GM18517 (cell line): ENCODE data around the gene ACER1.
"Not testable (repeated sequence)": the region's sequence is repeated elsewhere in the genome, so short reads cannot be mapped to it uniquely, and the experiment has no call there.

Experiments used
- ATAC-seq: cut with Tn5 transposase; IDR thresholded peaks from one replicate; pipeline ENCODE4 v1.9.1; 2021; ENCODE audit warnings: mild to moderate bottlenecking, moderate library complexity; ENCODE audit not compliant: unreplicated experiment

ACER1 gene

GRCh38 chr19:6333439-6333838, at the start of gene ACER1:
Gene ACER1 (minus strand): TSS chr19:6333612. CDS start chr19:6333551, 61 bp downstream.
- no peak for ATAC-seq

- ATAC-seq = no peak
These were observed 49.8 kb upstream of the ACER1 start for GRCh38 chr19:6383188-6383587.

GRCh38 chr19:6381030-6381750, 47.8 kb upstream of the ACER1 start:
- ATAC-seq = no peak

- no peak for ATAC-seq
These were observed 46.3 kb upstream of the ACER1 start for GRCh38 chr19:6379744-6380143.

GRCh38 chr19:6378486-6378885, 45.1 kb upstream of the ACER1 start:
- ATAC-seq = no peak

- ATAC-seq = no peak
These were observed 44.6 kb upstream of the ACER1 start for GRCh38 chr19:6378041-6378440.

- ATAC-seq = no peak
These were observed 43.2 kb upstream of the ACER1 start for GRCh38 chr19:6376512-6377190.

GRCh38 chr19:6375411-6376010, 42.1 kb upstream of the ACER1 start, which contains the start of gene PSPN:
Gene PSPN (minus strand): TSS chr19:6375933. CDS start chr19:6375849, 84 bp downstream.
- no peak for ATAC-seq

GRCh38 chr19:6374711-6375410, 41.4 kb upstream of the ACER1 start:
- ATAC-seq = no peak

- no peak for ATAC-seq
These were observed 40.8 kb upstream of the ACER1 start for GRCh38 chr19:6374161-6374709.

GRCh38 chr19:6373813-6374108, 40.3 kb upstream of the ACER1 start:
- no peak for ATAC-seq

GRCh38 chr19:6373096-6373812, 39.8 kb upstream of the ACER1 start:
- no peak for ATAC-seq

- ATAC-seq = peak; percentile 84
These were observed 39.2 kb upstream of the ACER1 start, which contains the start of gene ALKBH7 for GRCh38 chr19:6372594-6373095. Gene ALKBH7 (plus strand): TSS chr19:6372794. CDS start chr19:6372821, 27 bp downstream.

- no peak for ATAC-seq
These were observed 30.9 kb upstream of the ACER1 start for GRCh38 chr19:6364353-6364752.

GRCh38 chr19:6362351-6362801, 29.0 kb upstream of the ACER1 start:
- ATAC-seq = no peak

GRCh38 chr19:6362027-6362350, 28.6 kb upstream of the ACER1 start:
- no peak for ATAC-seq

GRCh38 chr19:6360857-6361216, 27.4 kb upstream of the ACER1 start:
- ATAC-seq = not testable (repeated sequence)

- ATAC-seq = not testable (repeated sequence)
These were observed 27.0 kb upstream of the ACER1 start for GRCh38 chr19:6360445-6360844.

GRCh38 chr19:6359568-6360341, 26.3 kb upstream of the ACER1 start:
- ATAC-seq = no peak

GRCh38 chr19:6358003-6358402, 24.6 kb upstream of the ACER1 start:
- ATAC-seq = no peak
